HG03039 (cell line): ENCODE measurements around the gene SOD2.
"Not testable (repeated sequence)": the region's sequence is repeated elsewhere in the genome, so short reads cannot be mapped to it uniquely, and the experiment has no call there.

Experiments used
- ATAC-seq: cut with Tn5 transposase; IDR thresholded peaks from one replicate; pipeline ENCODE4 v1.9.1; 2021; ENCODE audit warnings: mild to moderate bottlenecking, moderate library complexity; ENCODE audit not compliant: unreplicated experiment

Gene SOD2

GRCh38 chr6:159693128-159693893 lies at the start of gene SOD2:
Gene SOD2 (minus strand): TSS chr6:159693241. CDS start chr6:159693167, 74 bp downstream.
- ATAC-seq, result peak; percentile 69

- ATAC-seq, result no peak
Measured at GRCh38 chr6:159742165-159742564, 49.1 kb upstream of the SOD2 start.

- ATAC-seq, result no peak
Measured at GRCh38 chr6:159739341-159739740, 46.3 kb upstream of the SOD2 start.

GRCh38 chr6:159736908-159737307 lies 43.9 kb upstream of the SOD2 start:
- ATAC-seq, result no peak

GRCh38 chr6:159733395-159733794 lies 40.4 kb upstream of the SOD2 start:
- not testable (repeated sequence) for ATAC-seq

GRCh38 chr6:159732550-159732949 lies 39.5 kb upstream of the SOD2 start:
- not testable (repeated sequence) for ATAC-seq

- no peak for ATAC-seq
Measured at GRCh38 chr6:159730332-159730676, 37.3 kb upstream of the SOD2 start.

- ATAC-seq, result no peak
Measured at GRCh38 chr6:159729598-159730331, 36.7 kb upstream of the SOD2 start.

- ATAC-seq, result no peak
Measured at GRCh38 chr6:159728531-159728964, 35.5 kb upstream of the SOD2 start.

GRCh38 chr6:159727717-159728445 lies 34.8 kb upstream of the SOD2 start:
- ATAC-seq, result peak; percentile 30

- peak; percentile 71 for ATAC-seq
Measured at GRCh38 chr6:159726918-159727716, 34.1 kb upstream of the SOD2 start, which contains the start of gene WTAP. Gene WTAP (plus strand): TSS chr6:159727506. CDS start chr6:159736266, 8,760 bp downstream.

GRCh38 chr6:159726255-159726917 lies 33.3 kb upstream of the SOD2 start:
- ATAC-seq, result peak; percentile 14

- ATAC-seq, result not testable (repeated sequence)
Measured at GRCh38 chr6:159725208-159725607, 32.2 kb upstream of the SOD2 start.

- no peak for ATAC-seq
Measured at GRCh38 chr6:159724778-159725177, 31.7 kb upstream of the SOD2 start.

- ATAC-seq, result no peak
Measured at GRCh38 chr6:159723259-159723658, 30.2 kb upstream of the SOD2 start.

GRCh38 chr6:159722655-159723054 lies 29.6 kb upstream of the SOD2 start:
- ATAC-seq, result no peak

- ATAC-seq, result not testable (repeated sequence)
Measured at GRCh38 chr6:159721981-159722380, 28.9 kb upstream of the SOD2 start.

GRCh38 chr6:159720708-159721107 lies 27.7 kb upstream of the SOD2 start:
- no peak for ATAC-seq

- no peak for ATAC-seq
Measured at GRCh38 chr6:159719287-159719686, 26.2 kb upstream of the SOD2 start.

GRCh38 chr6:159718634-159719033 lies 25.6 kb upstream of the SOD2 start:
- no peak for ATAC-seq
